ACC112 (cell line): ENCODE measurements around the gene TMPO.
"Not testable (repeated sequence)": the region's sequence is repeated elsewhere in the genome, so short reads cannot be mapped to it uniquely, and the experiment has no call there.

Experiments used
- H2AFZ ChIP-seq: fragments of 200-600 bp; sonication (generic); one replicate; pipeline ENCODE4 v1.6.0; 2017; ENCODE audit warnings: antibody characterized with exemption, low read length; ENCODE audit not compliant: unreplicated experiment
- H3K27ac ChIP-seq: fragments of 200-600 bp; sonication (generic); 2 replicates; pipeline ENCODE4 v1.5.1; 2014; ENCODE audit warnings: low read depth, mild to moderate bottlenecking, antibody characterized with exemption, low read length, moderate library complexity
- H3K27me3 ChIP-seq: fragments of 200-600 bp; sonication (generic); 2 replicates; pipeline ENCODE4 v1.6.1; 2014; ENCODE audit warnings: mild to moderate bottlenecking, antibody characterized with exemption, low read length, moderate library complexity, mixed read lengths; ENCODE audit not compliant: insufficient read depth
- H3K36me3 ChIP-seq: fragments of 200-600 bp; sonication (generic); 2 replicates; pipeline ENCODE4 v1.6.1; 2016; ENCODE audit warnings: mild to moderate bottlenecking, antibody characterized with exemption, low read length, moderate library complexity, mixed read lengths; ENCODE audit not compliant: insufficient read depth
- H3K4me1 ChIP-seq: fragments of 200-600 bp; sonication (generic); one replicate; pipeline ENCODE4 v1.6.1; 2016; ENCODE audit warnings: low read length, mixed read lengths; ENCODE audit not compliant: insufficient read depth, unreplicated experiment, control insufficient read depth
- H3K4me3 ChIP-seq: fragments of 200-600 bp; sonication (generic); 2 replicates; pipeline ENCODE4 v1.5.1; 2014; ENCODE audit warnings: mild to moderate bottlenecking, low read depth, low read length
- H3K79me2 ChIP-seq: fragments of 200-600 bp; sonication (generic); one replicate; pipeline ENCODE4 v1.6.0; 2016; ENCODE audit warnings: low read length; ENCODE audit not compliant: control insufficient read depth, unreplicated experiment, insufficient read depth

The TMPO gene

GRCh38 chr12:98485792-98486340 is 29.5 kb upstream of the TMPO start:
- H2AFZ ChIP-seq = no peak overlapping the region
- H3K4me1 ChIP-seq = peaks cover 6% of the 10 kb centered on the region
- no peaks in the 10 kb centered on the region for H3K79me2 ChIP-seq
- H3K4me3 ChIP-seq = no peak overlapping the region
- no peaks in the 10 kb centered on the region for H3K27me3 ChIP-seq
- no peaks in the 10 kb centered on the region for H3K36me3 ChIP-seq
- H3K27ac ChIP-seq = no peak overlapping the region

- not testable (repeated sequence) for H3K4me1 ChIP-seq, H3K27ac ChIP-seq, H2AFZ ChIP-seq, H3K36me3 ChIP-seq, H3K27me3 ChIP-seq, H3K4me3 ChIP-seq, H3K79me2 ChIP-seq
Measured at GRCh38 chr12:98488416-98488815, 27.0 kb upstream of the TMPO start.

DNA sequence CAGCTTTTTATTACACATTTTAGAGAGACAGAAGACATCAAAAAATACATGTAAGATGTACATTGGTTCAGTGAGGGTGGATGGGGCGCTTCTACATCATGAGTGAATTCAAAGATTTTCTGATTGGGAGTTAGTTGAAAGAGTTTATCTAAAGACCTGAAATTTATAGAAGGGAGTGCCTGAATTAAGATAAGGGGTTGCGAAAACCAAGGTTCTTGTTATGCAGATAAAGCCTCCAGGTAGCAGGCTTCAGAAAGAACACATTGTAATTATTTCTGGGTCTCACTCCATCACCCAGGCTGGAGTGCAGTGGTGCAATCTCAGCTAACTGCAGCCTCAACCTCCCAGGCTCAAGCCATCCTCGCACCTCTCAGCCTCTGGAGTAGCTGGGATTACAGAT is 26.2 kb upstream of the TMPO start:
- no peak overlapping the region for H2AFZ ChIP-seq
- H3K4me1 ChIP-seq = peaks cover 9% of the 10 kb centered on the region
- no peaks in the 10 kb centered on the region for H3K27me3 ChIP-seq
- H3K36me3 ChIP-seq = no peaks in the 10 kb centered on the region
- H3K79me2 ChIP-seq = no peaks in the 10 kb centered on the region
- no peak overlapping the region for H3K27ac ChIP-seq
- no peak overlapping the region for H3K4me3 ChIP-seq

DNA sequence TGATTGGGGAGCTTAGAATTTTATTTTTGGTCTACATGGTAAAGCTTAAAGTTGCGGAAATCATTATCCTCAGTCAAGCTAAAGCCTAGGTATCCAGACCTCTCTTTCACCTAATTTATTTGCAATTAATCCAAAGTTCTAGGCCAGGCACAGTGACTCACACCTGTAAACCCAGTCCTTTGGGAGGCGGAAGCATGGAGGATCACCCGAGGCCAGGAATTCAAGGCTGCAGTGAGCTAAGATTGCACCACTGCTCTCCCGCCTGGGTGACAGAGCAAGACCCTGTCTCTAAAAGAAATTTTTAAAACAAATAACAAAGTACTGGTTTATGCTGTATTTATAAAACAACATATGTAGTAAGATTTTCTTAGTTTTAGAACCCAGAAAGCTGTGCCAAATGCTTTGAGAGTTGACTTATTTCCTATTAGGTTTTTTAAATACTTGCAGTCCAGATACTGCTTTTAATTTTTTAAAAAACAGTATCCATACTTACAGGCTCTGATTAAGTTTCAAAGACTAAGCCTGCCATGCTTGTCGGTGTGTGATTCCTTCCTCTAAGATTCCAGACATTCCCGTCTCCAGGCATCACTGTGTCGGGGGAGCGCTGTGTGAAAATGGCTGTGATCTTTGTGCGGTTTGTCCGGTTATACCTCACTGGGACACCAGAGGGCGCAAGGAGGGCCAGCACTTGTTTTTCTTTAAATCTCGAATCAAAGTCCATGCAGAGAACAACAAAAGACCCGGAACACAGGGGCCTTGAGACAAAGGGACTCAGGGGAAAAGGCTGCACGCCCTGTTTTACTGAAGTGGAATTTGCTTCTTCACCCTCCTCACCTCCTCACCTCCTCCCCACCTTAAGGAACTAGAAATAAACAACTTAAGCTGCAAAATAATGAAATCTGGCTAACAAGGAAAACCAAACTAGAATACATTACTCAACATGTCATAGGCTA is 24.6 kb upstream of the TMPO start:
- no peaks in the 10 kb centered on the region for H3K27me3 ChIP-seq
- H3K4me1 ChIP-seq = peaks cover 9% of the 10 kb centered on the region
- peak overlapping the region; percentile 28; the same call in 1 of the 2 replicates for H3K4me3 ChIP-seq
- no peak overlapping the region for H3K27ac ChIP-seq
- H3K36me3 ChIP-seq = no peaks in the 10 kb centered on the region
- no peaks in the 10 kb centered on the region for H3K79me2 ChIP-seq
- H2AFZ ChIP-seq = peak overlapping the region; percentile 78

DNA sequence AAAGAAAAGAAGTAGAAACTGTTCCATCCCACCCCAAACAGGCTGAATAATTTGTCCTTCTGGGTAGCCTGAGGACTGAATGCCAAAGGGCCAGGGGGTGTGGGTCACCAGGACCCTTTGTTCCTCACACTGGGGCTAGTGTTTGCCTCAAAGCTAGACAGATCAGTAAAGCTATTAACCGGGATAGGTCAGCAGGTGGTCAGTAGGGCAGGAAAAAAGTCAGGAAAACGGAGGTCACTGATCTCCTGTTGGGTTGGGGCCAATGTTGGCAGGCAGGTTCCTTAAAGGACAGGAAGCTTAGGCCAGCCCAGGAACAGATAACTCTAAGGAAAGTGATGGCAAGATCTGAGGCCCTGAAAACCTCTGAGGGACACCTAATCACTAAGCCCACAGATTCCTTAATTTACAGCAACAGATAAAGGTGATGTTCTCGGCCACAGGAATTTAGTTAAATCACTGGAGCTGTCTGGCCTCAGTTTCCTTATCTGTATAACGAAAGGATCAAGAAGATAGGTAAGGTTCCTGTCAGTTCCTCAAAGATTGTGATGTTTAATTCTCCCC is 22.7 kb upstream of the TMPO start:
- no peak overlapping the region for H3K4me3 ChIP-seq
- no peaks in the 10 kb centered on the region for H3K79me2 ChIP-seq
- H3K27ac ChIP-seq = no peak overlapping the region

GRCh38 chr12:98501266-98501629 is 14.1 kb upstream of the TMPO start:
- H3K79me2 ChIP-seq, H3K4me1 ChIP-seq, H3K27ac ChIP-seq, H2AFZ ChIP-seq, H3K27me3 ChIP-seq, H3K36me3 ChIP-seq, H3K4me3 ChIP-seq: not testable (repeated sequence)

More for the DNA sequence above, 22.7 kb upstream of the TMPO start:
- Histone ChIP-seq H3K36me3 (no peaks in the 10 kb centered on the region), H3K27me3 (no peaks in the 10 kb centered on the region), H2AFZ (no peak overlapping the region), H3K4me1 (peaks cover 9% of the 10 kb centered on the region)

GRCh38 chr12:98503342-98503591 is 12.1 kb upstream of the TMPO start:
- H2AFZ ChIP-seq = peak overlapping the region; percentile 71
- H3K27ac ChIP-seq = peak overlapping the region; percentile 93
- no peaks in the 10 kb centered on the region for H3K79me2 ChIP-seq
- no peaks in the 10 kb centered on the region for H3K36me3 ChIP-seq
- H3K4me1 ChIP-seq = no peaks in the 10 kb centered on the region
- H3K27me3 ChIP-seq = no peaks in the 10 kb centered on the region
- H3K4me3 ChIP-seq = peak overlapping the region; percentile 81

GRCh38 chr12:98503592-98504367 is 11.6 kb upstream of the TMPO start:
- H3K4me1 ChIP-seq = no peaks in the 10 kb centered on the region
- H3K27me3 ChIP-seq = no peaks in the 10 kb centered on the region
- H3K4me3 ChIP-seq = peak overlapping the region; percentile 81

GRCh38 chr12:98504368-98504617 is 11.1 kb upstream of the TMPO start:
- peak overlapping the region; percentile 93 for H3K27ac ChIP-seq
- peak overlapping the region; percentile 81 for H3K4me3 ChIP-seq
- H3K27me3 ChIP-seq = no peaks in the 10 kb centered on the region
- no peaks in the 10 kb centered on the region for H3K79me2 ChIP-seq
- no peaks in the 10 kb centered on the region for H3K4me1 ChIP-seq
- no peaks in the 10 kb centered on the region for H3K36me3 ChIP-seq
- peak overlapping the region; percentile 49 for H2AFZ ChIP-seq

More at GRCh38 chr12:98503592-98504367, 11.6 kb upstream of the TMPO start:
- no peaks in the 10 kb centered on the region for H3K79me2 ChIP-seq
- peak overlapping the region; percentile 87 for H2AFZ ChIP-seq
- H3K36me3 ChIP-seq = no peaks in the 10 kb centered on the region
- H3K27ac ChIP-seq = peak overlapping the region; percentile 93

DNA sequence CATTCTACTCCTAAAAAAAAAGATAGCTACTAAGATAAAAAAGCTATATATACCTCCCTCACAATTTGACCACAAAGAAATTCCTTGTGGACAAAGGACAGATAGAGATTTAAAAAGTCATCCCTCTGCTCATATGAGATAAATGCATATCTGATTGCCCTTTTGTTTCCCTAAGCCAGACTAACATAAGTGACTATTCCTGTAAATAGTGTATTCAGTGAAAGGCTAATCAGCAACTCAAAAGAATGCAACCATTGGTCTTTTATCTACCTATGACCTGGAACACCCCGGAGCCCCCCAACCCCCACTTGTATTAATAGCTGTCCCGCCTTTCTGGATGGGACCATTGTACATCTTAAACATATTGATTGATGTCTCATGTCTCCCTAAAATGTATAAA is 6.3 kb upstream of the TMPO start:
- Histone ChIP-seq H3K4me1 (peaks cover 10% of the 10 kb centered on the region), H3K4me3 (no peak overlapping the region), H2AFZ (no peak overlapping the region), H3K27ac (no peak overlapping the region), H3K27me3 (no peaks in the 10 kb centered on the region), H3K36me3 (no peaks in the 10 kb centered on the region), H3K79me2 (peaks cover 10% of the 10 kb centered on the region)
